Right lung (tissue), 10 donors: ENCODE data around the gene ZSWIM3. TPM values are rescaled to one million over a fixed set of nuclear protein-coding genes. Genes with fewer than 3 reads are reported as not detected.
A peak's percentile ranks its signal among the peaks of the same experiment; 100 is the strongest.

Experiments
- DNase-seq, 2 donors: peaks; one replicate each; pipeline ENCODE4 v3.0.0-alpha.2; 2013
- long read RNA-seq, 8 donors: transcript quantifications; one replicate each; lab custom pipeline, GENCODE V29; 2026
- polyA plus RNA-seq, 5 donors: library from polyadenylated mRNA; unstranded; fragments of 120-200 nt; gene quantifications; one replicate each; pipeline versions ENCODE4 v1.2.1 to v1.2.3, GENCODE V29; 2013; ENCODE audit warnings: inconsistent platforms in 1 of 5, low replicate concordance in 1 of 5; ENCODE audit not compliant: insufficient read length in 5 of 5, insufficient read depth in 1 of 5

ZSWIM3 gene
- polyA plus RNA-seq: 1 to 10 TPM; 5.0 to 5.9 (median 5.4) TPM
- long read RNA-seq, donor 1, partial matches to known transcripts: 0 of 1 reads
- long read RNA-seq, donor 1, other reads (novel, unspliced or antisense): 0 of 1 reads
- long read RNA-seq, donor 2, partial matches to known transcripts: 0 of 2 reads
- long read RNA-seq, donor 2, other reads (novel, unspliced or antisense): 0 of 2 reads
- long read RNA-seq, donor 3, partial matches to known transcripts: 0 of 1 reads
- long read RNA-seq, donor 3, other reads (novel, unspliced or antisense): 0 of 1 reads
- long read RNA-seq, donor 4: 0 reads
- long read RNA-seq, donor 5, transcript ZSWIM3-201 (2 exons, 2,773 nt): major isoform, 5 of 5 reads
- long read RNA-seq, donor 5, partial matches to known transcripts: 0 of 5 reads
- long read RNA-seq, donor 5, other reads (novel, unspliced or antisense): 0 of 5 reads
- long read RNA-seq, donor 6, partial matches to known transcripts: 0 of 4 reads
- long read RNA-seq, donor 6, other reads (novel, unspliced or antisense): 0 of 4 reads
- long read RNA-seq, donor 7, partial matches to known transcripts: 0 of 1 reads
- long read RNA-seq, donor 7, other reads (novel, unspliced or antisense): 0 of 1 reads
- long read RNA-seq, donor 8, partial matches to known transcripts: 0 of 1 reads
- long read RNA-seq, donor 8, other reads (novel, unspliced or antisense): 0 of 1 reads

- peak; percentile 100 for DNase-seq
These were observed at the start of gene ZSWIM3, which contains the start of gene ACOT8 for GRCh38 chr20:45857114-45857881. Gene ZSWIM3, plus strand, starts transcription at chr20:45857614. Its CDS starts 212 bp downstream, at chr20:45857826. Gene ACOT8, minus strand, starts transcription at chr20:45857392. Its CDS starts 77 bp downstream, at chr20:45857315.

- DNase-seq: no peak
These were observed 47.0 kb upstream of the ZSWIM3 start for GRCh38 chr20:45810191-45810970.

- peak; percentile 97 to 99 for DNase-seq
These were observed 45.0 kb upstream of the ZSWIM3 start, which contains the start of gene UBE2C for GRCh38 chr20:45812157-45813005. Gene UBE2C, plus strand, starts transcription at chr20:45812644. Its CDS starts 52 bp downstream, at chr20:45812696.

GRCh38 chr20:45813006-45813340 lies 44.4 kb upstream of the ZSWIM3 start:
- DNase-seq: no peak

GRCh38 chr20:45813489-45813888 lies 43.9 kb upstream of the ZSWIM3 start:
- DNase-seq: no peak

GRCh38 chr20:45814314-45814713 lies 43.1 kb upstream of the ZSWIM3 start:
- DNase-seq: no peak

GRCh38 chr20:45816951-45817350 lies 40.5 kb upstream of the ZSWIM3 start:
- DNase-seq: no peak

GRCh38 chr20:45817376-45818194 lies 39.8 kb upstream of the ZSWIM3 start:
- peak; percentile 32 to 36 for DNase-seq

- no peak for DNase-seq
These were observed 39.2 kb upstream of the ZSWIM3 start for GRCh38 chr20:45818239-45818638.

GRCh38 chr20:45819466-45819865 lies 37.9 kb upstream of the ZSWIM3 start:
- no peak for DNase-seq

- no peak for DNase-seq
These were observed 35.5 kb upstream of the ZSWIM3 start for GRCh38 chr20:45821947-45822346.

GRCh38 chr20:45822857-45823256 lies 34.6 kb upstream of the ZSWIM3 start:
- no peak for DNase-seq

GRCh38 chr20:45823949-45824835 lies 33.2 kb upstream of the ZSWIM3 start:
- DNase-seq: no peak

- DNase-seq: peak in 1 of 2 donors; percentile 34
These were observed 30.9 kb upstream of the ZSWIM3 start for GRCh38 chr20:45826381-45827019.

- no peak for DNase-seq
These were observed 30.3 kb upstream of the ZSWIM3 start, which contains the start of gene TNNC2 for GRCh38 chr20:45827030-45827652. Gene TNNC2, minus strand, starts transcription at chr20:45827312. Its CDS starts 64 bp downstream, at chr20:45827248.

- no peak for DNase-seq
These were observed 29.7 kb upstream of the ZSWIM3 start for GRCh38 chr20:45827712-45828111.

- DNase-seq: no peak
These were observed 28.8 kb upstream of the ZSWIM3 start for GRCh38 chr20:45828589-45828988.
